Panc1 (cell line): Measurements from ENCODE around the gene UGT1A7. TPM values are rescaled to one million over a fixed set of nuclear protein-coding genes. Genes with fewer than 3 reads are reported as not detected.

ENCODE experiments used
- ATAC-seq: fragments of 200-7000 bp; cut with Tn5 transposase; 2 replicates; pipeline ENCODE4 v1.9.1; 2020; ENCODE audit warnings: mild to moderate bottlenecking, moderate library complexity
- BruUV-seq: library from RNA; stranded (reverse); fragments of 400-500 nt; replicated peaks from 2 replicates; lab custom pipeline; 2021; lab: Mats Ljungman, UMichigan
- CTCF ChIA-PET: fragments of 300-600 bp; sonication (Branson Sonifier 250); formaldehyde crosslinking; loops from one replicate; lab custom pipeline; 2022; ENCODE audit warnings: antibody characterized with exemption; lab: Charles Lee
- POLR2A ChIA-PET: fragments of 300-600 bp; sonication (Branson Sonifier 250); formaldehyde crosslinking; loops from one replicate; lab custom pipeline; 2022; ENCODE audit warnings: antibody characterized with exemption; lab: Charles Lee
- DNase-seq: peaks from one replicate; pipeline ENCODE4 v3.0.0-alpha.2; 2010; ENCODE audit warnings: low read depth, low spot score
- H3K27ac ChIP-seq: 2 replicates; pipeline ENCODE4 v1.5.1; 2011; ENCODE audit warnings: mild to moderate bottlenecking, low read length, inconsistent platforms
- H3K27me3 ChIP-seq: fragments of 200-500 bp; sonication (Bioruptor generic); 2 replicates; pipeline ENCODE4 v1.6.0; 2014; ENCODE audit warnings: low read length, inconsistent platforms; ENCODE audit not compliant: control insufficient read depth, insufficient read depth
- H3K36me3 ChIP-seq: fragments of 200-500 bp; sonication (Bioruptor generic); 2 replicates; pipeline ENCODE4 v1.5.1; 2014; ENCODE audit warnings: inconsistent platforms, mild to moderate bottlenecking, low read length, moderate library complexity; ENCODE audit not compliant: control insufficient read depth, insufficient read depth
- H3K4me1 ChIP-seq: 2 replicates; pipeline ENCODE4 v1.5.1; 2011; ENCODE audit warnings: inconsistent platforms, mild to moderate bottlenecking, low read length, moderate library complexity; ENCODE audit not compliant: control insufficient read depth, insufficient read depth
- H3K4me3 ChIP-seq, 2 experiments: 2 replicates each; pipeline ENCODE4 v1.5.1; 2011 to 2012; ENCODE audit warnings: low read depth in 2 of 2, low read length in 2 of 2, mild to moderate bottlenecking in 2 of 2, inconsistent platforms in 1 of 2, moderate library complexity in 1 of 2
- H3K9me3 ChIP-seq: fragments of 200-500 bp; sonication (Bioruptor generic); 2 replicates; pipeline ENCODE4 v1.5.1; 2014; ENCODE audit warnings: low read depth, mild to moderate bottlenecking, inconsistent platforms, low read length, moderate library complexity; ENCODE audit not compliant: control insufficient read depth, insufficient read depth
- CTCF ChIP-seq: fragments of 450-650 bp; IDR thresholded peaks from 2 replicates; pipeline ENCODE4 v1.5.1; 2017; ENCODE audit warnings: mild to moderate bottlenecking
- POLR2AphosphoS5 ChIP-seq: IDR thresholded peaks from 2 replicates; pipeline ENCODE4 v1.6.1; 2012; ENCODE audit warnings: mild to moderate bottlenecking, low read depth, low read length, moderate library complexity
- SIN3A ChIP-seq: IDR thresholded peaks from 2 replicates; pipeline ENCODE4 v1.6.1; 2012; ENCODE audit warnings: low read depth, mild to moderate bottlenecking, low read length, moderate library complexity, borderline replicate concordance; ENCODE audit not compliant: insufficient read depth
- TCF7L2 ChIP-seq: IDR thresholded peaks from 2 replicates; pipeline ENCODE4 v1.6.1; 2011; ENCODE audit warnings: mild to moderate bottlenecking, low read depth, low read length, inconsistent platforms
- in situ Hi-C: cut with HindIII; loops from 2 replicates; pipeline ENCODE4 v1.10.0; 2016; ENCODE audit warnings: low sequenced_read_pairs, low pct_unique_long_range_greater_than_20kb
- intact Hi-C: fragments of 100-400 bp; cut with micrococcal nuclease; formaldehyde crosslinking; loops from one replicate; pipeline ENCODE4 v1.10.0; 2022; ENCODE audit not compliant: unreplicated experiment
- total RNA-seq: library from RNA; stranded (reverse); gene quantifications from one replicate; pipeline ENCODE4 v1.2.1, GENCODE V29; 2021; ENCODE audit not compliant: unreplicated experiment
- TF ChIP-seq, protein P1 (sequence below), 2 experiments: IDR thresholded peaks; 2 replicates each; pipeline ENCODE4 v1.6.1; 2011 to 2012; ENCODE audit warnings: low read depth in 2 of 2, control low read depth in 1 of 2, low read length in 1 of 2, mild to moderate bottlenecking in 1 of 2, moderate library complexity in 1 of 2; ENCODE audit not compliant: insufficient read depth in 1 of 2

Gene UGT1A7
- total RNA-seq, 1 experiment from 2014 or later = not detected

GRCh38 chr2:233764761-233765160 lies 83.1 kb downstream of the UGT1A7 start:
- DNase-seq (no peak), ATAC-seq (no peak)
- Histone ChIP-seq H3K9me3 (no peaks in the 10 kb centered on the region), H3K27ac (no peak overlapping the region), H3K27me3 (peaks cover 4% of the 10 kb centered on the region; the same call in 1 of the 2 replicates), H3K4me1 (no peaks in the 10 kb centered on the region), H3K36me3 (no peaks in the 10 kb centered on the region), H3K4me3 (no peak overlapping the region)
- intact Hi-C loops (no loop called here), in situ Hi-C loops (no loop called here)
- CTCF ChIA-PET = no interaction called here
- BruUV-seq = no TSS peak
- POLR2A ChIA-PET = no interaction called here
- TF ChIP-seq POLR2AphosphoS5 (no peak), SIN3A (no peak)

- BruUV-seq = no TSS peak
- no peak overlapping the region for H3K27ac ChIP-seq
- peaks cover 4% of the 10 kb centered on the region; the same call in 1 of the 2 replicates for H3K27me3 ChIP-seq
- in situ Hi-C loops = no loop called here
- ChIA-PET POLR2A (no interaction called here), CTCF (no interaction called here)
- no peak for ATAC-seq
- H3K4me1 ChIP-seq = no peaks in the 10 kb centered on the region
- no peaks in the 10 kb centered on the region for H3K36me3 ChIP-seq
- no peak for DNase-seq
- intact Hi-C loops = no loop called here
- TF ChIP-seq TCF7L2 (no peak), CTCF (no peak), SIN3A (no peak), POLR2AphosphoS5 (no peak)
- TF ChIP-seq, protein P1, sequence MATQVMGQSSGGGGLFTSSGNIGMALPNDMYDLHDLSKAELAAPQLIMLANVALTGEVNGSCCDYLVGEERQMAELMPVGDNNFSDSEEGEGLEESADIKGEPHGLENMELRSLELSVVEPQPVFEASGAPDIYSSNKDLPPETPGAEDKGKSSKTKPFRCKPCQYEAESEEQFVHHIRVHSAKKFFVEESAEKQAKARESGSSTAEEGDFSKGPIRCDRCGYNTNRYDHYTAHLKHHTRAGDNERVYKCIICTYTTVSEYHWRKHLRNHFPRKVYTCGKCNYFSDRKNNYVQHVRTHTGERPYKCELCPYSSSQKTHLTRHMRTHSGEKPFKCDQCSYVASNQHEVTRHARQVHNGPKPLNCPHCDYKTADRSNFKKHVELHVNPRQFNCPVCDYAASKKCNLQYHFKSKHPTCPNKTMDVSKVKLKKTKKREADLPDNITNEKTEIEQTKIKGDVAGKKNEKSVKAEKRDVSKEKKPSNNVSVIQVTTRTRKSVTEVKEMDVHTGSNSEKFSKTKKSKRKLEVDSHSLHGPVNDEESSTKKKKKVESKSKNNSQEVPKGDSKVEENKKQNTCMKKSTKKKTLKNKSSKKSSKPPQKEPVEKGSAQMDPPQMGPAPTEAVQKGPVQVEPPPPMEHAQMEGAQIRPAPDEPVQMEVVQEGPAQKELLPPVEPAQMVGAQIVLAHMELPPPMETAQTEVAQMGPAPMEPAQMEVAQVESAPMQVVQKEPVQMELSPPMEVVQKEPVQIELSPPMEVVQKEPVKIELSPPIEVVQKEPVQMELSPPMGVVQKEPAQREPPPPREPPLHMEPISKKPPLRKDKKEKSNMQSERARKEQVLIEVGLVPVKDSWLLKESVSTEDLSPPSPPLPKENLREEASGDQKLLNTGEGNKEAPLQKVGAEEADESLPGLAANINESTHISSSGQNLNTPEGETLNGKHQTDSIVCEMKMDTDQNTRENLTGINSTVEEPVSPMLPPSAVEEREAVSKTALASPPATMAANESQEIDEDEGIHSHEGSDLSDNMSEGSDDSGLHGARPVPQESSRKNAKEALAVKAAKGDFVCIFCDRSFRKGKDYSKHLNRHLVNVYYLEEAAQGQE (IDR thresholded peaks at IDR 0.05; ENCODE audit: insufficient read depth in 1 of 2, low read depth in 2 of 2, low read length in 1 of 2) = no peak
- no peaks in the 10 kb centered on the region for H3K9me3 ChIP-seq
- H3K4me3 ChIP-seq = no peak overlapping the region
Observed at GRCh38 chr2:233766416-233766815, 84.7 kb downstream of the UGT1A7 start.

DNA sequence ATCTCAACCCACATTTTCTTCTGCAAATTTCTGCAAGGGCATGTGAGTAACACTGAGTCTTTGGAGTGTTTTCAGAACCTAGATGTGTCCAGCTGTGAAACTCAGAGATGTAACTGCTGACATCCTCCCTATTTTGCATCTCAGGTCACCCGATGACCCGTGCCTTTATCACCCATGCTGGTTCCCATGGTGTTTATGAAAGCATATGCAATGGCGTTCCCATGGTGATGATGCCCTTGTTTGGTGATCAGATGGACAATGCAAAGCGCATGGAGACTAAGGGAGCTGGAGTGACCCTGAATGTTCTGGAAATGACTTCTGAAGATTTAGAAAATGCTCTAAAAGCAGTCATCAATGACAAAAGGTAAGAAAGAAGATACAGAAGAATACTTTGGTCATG lies 86.4 kb downstream of the UGT1A7 start:
- no peaks in the 10 kb centered on the region for H3K36me3 ChIP-seq

More for the DNA sequence above, 86.4 kb downstream of the UGT1A7 start:
- Histone ChIP-seq H3K4me1 (no peaks in the 10 kb centered on the region), H3K4me3 (no peak overlapping the region), H3K27me3 (peaks cover 2% of the 10 kb centered on the region; the same call in 1 of the 2 replicates), H3K27ac (no peak overlapping the region), H3K9me3 (no peaks in the 10 kb centered on the region)
- DNase-seq (no peak), ATAC-seq (no peak)
- ChIA-PET CTCF (no interaction called here), POLR2A (no interaction called here)
- TF ChIP-seq CTCF (no peak), SIN3A (no peak)
- BruUV-seq = no TSS peak
- intact Hi-C loops = no loop called here
- in situ Hi-C loops = no loop called here
